OCI-LY3 (cell line): ENCODE data around the gene UBAP2L.

Experiments
- CTCF ChIP-seq: fragments of 200-600, 300-600 bp; sonication (generic); IDR thresholded peaks from 2 replicates; pipeline ENCODE4 v1.5.1; 2014; ENCODE audit warnings: antibody characterized with exemption, low read length, low read depth
- EZH2phosphoT487 ChIP-seq: fragments of 200-600 bp; shearing (Covaris generic); IDR thresholded peaks from 2 replicates; pipeline ENCODE4 v1.6.1; 2018; ENCODE audit warnings: antibody characterized with exemption, mixed run types, low read depth

- TF ChIP-seq CTCF (no peak), EZH2phosphoT487 (no peak)
These were observed 30.2 kb upstream of the UBAP2L start for GRCh38 chr1:154190550-154190949.
